ENCODE measurements around the gene PPP1R3A. TPM values are rescaled to one million over a fixed set of nuclear protein-coding genes. Genes with fewer than 3 reads are reported as not detected.

The PPP1R3A gene
- total RNA-seq, 1 experiment from 2014 or later = not detected

GRCh38 chr7:113915956-113916355 is 2.9 kb downstream of the PPP1R3A start:
- CTCF ChIA-PET = no interaction called here
- no TSS peak for BruUV-seq (replicated peaks)

GRCh38 chr7:113912876-113913275 is 5.9 kb downstream of the PPP1R3A start:
- POLR2A ChIA-PET (ENCODE audit: unreplicated experiment) = no interaction called here
- CTCF ChIA-PET = no interaction called here

More at GRCh38 chr7:113915956-113916355, 2.9 kb downstream of the PPP1R3A start:
- DNase-seq = no peak
- Histone ChIP-seq H3K4me1 (replicated peaks; ENCODE audit: insufficient read depth) (no peaks in the 10 kb centered on the region), H4K20me1 (ENCODE audit: insufficient read depth) (no peaks in the 10 kb centered on the region), H3K4me3 (no peak overlapping the region), H3K36me3 (ENCODE audit: low read depth) (no peaks in the 10 kb centered on the region), H3K79me2 (ENCODE audit: low read depth) (no peaks in the 10 kb centered on the region), H3K27ac (no peak overlapping the region), H3K9me3 (ENCODE audit: insufficient read depth, low read depth) (no peaks in the 10 kb centered on the region), H2AFZ (no peak overlapping the region), H3K4me2 (no peak overlapping the region), H3F3A (ENCODE audit: insufficient read depth, low read depth) (no peaks in the 10 kb centered on the region), H3K27me3 (ENCODE audit: insufficient read depth, low read depth) (no peaks in the 10 kb centered on the region), H3K9me2 (ENCODE audit: insufficient read depth) (no peaks in the 10 kb centered on the region; the same call in 1 of the 2 replicates)
- no peak for TF ChIP-seq CTCF (conservative IDR thresholded peaks at IDR 0.05)
- TF ChIP-seq EZH2 (IDR thresholded peaks at IDR 0.05; ENCODE audit: low read depth) = no peak
- POLR2A ChIA-PET (ENCODE audit: unreplicated experiment) = no interaction called here
- intact Hi-C loops (cut with micrococcal nuclease; ENCODE audit: unreplicated experiment) = no loop called here

GRCh38 chr7:113907617-113908016 is 11.2 kb downstream of the PPP1R3A start:
- intact Hi-C loops (cut with micrococcal nuclease; ENCODE audit: unreplicated experiment) = no loop called here
- TF ChIP-seq CTCF (conservative IDR thresholded peaks at IDR 0.05) = no peak
- TF ChIP-seq EZH2 (IDR thresholded peaks at IDR 0.05; ENCODE audit: low read depth) = no peak
- H3K27ac ChIP-seq = no peak overlapping the region
- no peaks in the 10 kb centered on the region for H3K36me3 ChIP-seq (ENCODE audit: low read depth)
- no peaks in the 10 kb centered on the region for H3K4me1 ChIP-seq (replicated peaks; ENCODE audit: insufficient read depth)
- no peak overlapping the region for H2AFZ ChIP-seq
- BruUV-seq (replicated peaks) = no TSS peak
- no peaks in the 10 kb centered on the region for H3K9me2 ChIP-seq (ENCODE audit: insufficient read depth)
- POLR2A ChIA-PET (ENCODE audit: unreplicated experiment) = no interaction called here
- H3K27me3 ChIP-seq (ENCODE audit: insufficient read depth, low read depth) = no peaks in the 10 kb centered on the region
- no peak for DNase-seq
- H3F3A ChIP-seq (ENCODE audit: insufficient read depth, low read depth) = no peaks in the 10 kb centered on the region
- CTCF ChIA-PET = no interaction called here
- no peaks in the 10 kb centered on the region for H3K9me3 ChIP-seq (ENCODE audit: insufficient read depth, low read depth)
- no peaks in the 10 kb centered on the region for H4K20me1 ChIP-seq (ENCODE audit: insufficient read depth)
- no peak overlapping the region for H3K4me3 ChIP-seq
- H3K4me2 ChIP-seq = no peak overlapping the region
- no peaks in the 10 kb centered on the region for H3K79me2 ChIP-seq (ENCODE audit: low read depth)

More at GRCh38 chr7:113912876-113913275, 5.9 kb downstream of the PPP1R3A start:
- no peak overlapping the region for H3K27ac ChIP-seq
- H3K27me3 ChIP-seq (ENCODE audit: insufficient read depth, low read depth) = no peaks in the 10 kb centered on the region
- TF ChIP-seq EZH2 (IDR thresholded peaks at IDR 0.05; ENCODE audit: low read depth) = no peak
- no peak for TF ChIP-seq CTCF (conservative IDR thresholded peaks at IDR 0.05)
- no peaks in the 10 kb centered on the region for H3F3A ChIP-seq (ENCODE audit: insufficient read depth, low read depth)
- intact Hi-C loops (cut with micrococcal nuclease; ENCODE audit: unreplicated experiment) = no loop called here
- H3K36me3 ChIP-seq (ENCODE audit: low read depth) = no peaks in the 10 kb centered on the region
- BruUV-seq (replicated peaks) = no TSS peak
- no peak overlapping the region for H3K4me2 ChIP-seq
- H3K9me3 ChIP-seq (ENCODE audit: insufficient read depth, low read depth) = no peaks in the 10 kb centered on the region
- H2AFZ ChIP-seq = 0 out of 2 replicates have a peak overlapping the region, but pooled peaks have one; percentile 53
- no peaks in the 10 kb centered on the region for H4K20me1 ChIP-seq (ENCODE audit: insufficient read depth)
- no peak for DNase-seq
- no peak overlapping the region for H3K4me3 ChIP-seq
- no peaks in the 10 kb centered on the region for H3K4me1 ChIP-seq (replicated peaks; ENCODE audit: insufficient read depth)
- no peaks in the 10 kb centered on the region for H3K9me2 ChIP-seq (ENCODE audit: insufficient read depth)
- no peaks in the 10 kb centered on the region for H3K79me2 ChIP-seq (ENCODE audit: low read depth)

Measured in PC-9 (cell line).